ENCODE measurements around the gene BCAS3.

The BCAS3 gene

DNA sequence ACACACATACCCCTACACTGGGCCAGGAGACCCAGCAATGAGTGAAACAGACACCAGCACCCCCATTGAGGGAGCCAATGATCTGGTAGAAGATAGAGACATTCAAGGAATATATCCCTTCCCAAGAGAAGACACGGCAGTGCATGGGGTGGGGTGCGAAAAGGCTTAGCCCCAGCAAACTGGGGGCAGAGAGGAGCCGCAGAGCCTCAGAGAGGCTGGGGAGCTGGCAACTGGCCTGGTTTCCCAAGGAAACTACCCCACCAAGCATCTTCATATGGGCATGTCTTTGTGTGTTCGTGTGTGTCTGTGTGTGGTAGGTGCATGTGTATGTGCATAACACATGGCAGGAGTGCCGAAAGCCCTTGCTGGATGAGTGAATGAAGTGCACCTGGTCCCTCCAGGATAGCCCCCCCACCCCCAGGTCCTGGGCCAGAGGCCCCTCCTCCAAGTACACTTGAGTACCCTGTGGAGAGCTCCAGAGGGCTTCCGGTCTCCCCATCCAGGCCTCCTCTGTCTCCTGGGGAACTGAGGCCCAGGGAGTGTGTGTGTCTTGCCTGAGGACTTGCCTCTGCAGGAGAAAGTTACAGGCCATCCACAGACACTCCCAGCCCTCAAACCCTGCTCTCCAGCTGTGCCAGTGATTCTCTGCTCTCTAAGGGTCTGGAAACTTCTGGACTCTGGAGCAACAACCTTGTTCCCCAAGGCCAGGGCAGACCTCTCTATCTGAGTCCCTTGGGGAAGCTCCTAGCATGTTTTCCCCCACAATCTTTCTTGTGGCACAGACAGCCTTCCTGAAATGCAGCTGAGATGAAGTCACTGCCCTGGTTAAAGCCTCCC is 737.9 kb downstream of the BCAS3 start:
- no peaks in the 10 kb centered on the region for H3K9me3 ChIP-seq (ENCODE audit: control insufficient read depth, insufficient read depth, low read length)
- H3K9me2 ChIP-seq (replicated peaks; ENCODE audit: control insufficient read depth, low read length) = no peaks in the 10 kb centered on the region
- no peak overlapping the region for H3K27ac ChIP-seq (ENCODE audit: low read depth, low read length)
- peaks cover 22% of the 10 kb centered on the region for H3K27me3 ChIP-seq (ENCODE audit: control insufficient read depth, low read length)
- H3K4me3 ChIP-seq (ENCODE audit: low read length) = no peak overlapping the region
- TF ChIP-seq EZH2phosphoT487 (IDR thresholded peaks at IDR 0.05; ENCODE audit: borderline replicate concordance, low read length) = no peak
- no peak overlapping the region for H3K4me2 ChIP-seq (ENCODE audit: low read length)
- no peaks in the 10 kb centered on the region for H3K36me3 ChIP-seq (ENCODE audit: control insufficient read depth, low read length)
- no peaks in the 10 kb centered on the region for H3F3A ChIP-seq (ENCODE audit: control insufficient read depth, insufficient read depth)
- peaks cover 12% of the 10 kb centered on the region for H3K4me1 ChIP-seq (ENCODE audit: control insufficient read depth, low read length)
- no peaks in the 10 kb centered on the region for H4K20me1 ChIP-seq (ENCODE audit: control insufficient read depth, insufficient read depth, low read depth, low read length)
- no peaks in the 10 kb centered on the region for H3K79me2 ChIP-seq (ENCODE audit: control insufficient read depth, low read length)

GRCh38 chr17:61416211-61416539 is 738.5 kb downstream of the BCAS3 start:
- TF ChIP-seq, protein P1, sequence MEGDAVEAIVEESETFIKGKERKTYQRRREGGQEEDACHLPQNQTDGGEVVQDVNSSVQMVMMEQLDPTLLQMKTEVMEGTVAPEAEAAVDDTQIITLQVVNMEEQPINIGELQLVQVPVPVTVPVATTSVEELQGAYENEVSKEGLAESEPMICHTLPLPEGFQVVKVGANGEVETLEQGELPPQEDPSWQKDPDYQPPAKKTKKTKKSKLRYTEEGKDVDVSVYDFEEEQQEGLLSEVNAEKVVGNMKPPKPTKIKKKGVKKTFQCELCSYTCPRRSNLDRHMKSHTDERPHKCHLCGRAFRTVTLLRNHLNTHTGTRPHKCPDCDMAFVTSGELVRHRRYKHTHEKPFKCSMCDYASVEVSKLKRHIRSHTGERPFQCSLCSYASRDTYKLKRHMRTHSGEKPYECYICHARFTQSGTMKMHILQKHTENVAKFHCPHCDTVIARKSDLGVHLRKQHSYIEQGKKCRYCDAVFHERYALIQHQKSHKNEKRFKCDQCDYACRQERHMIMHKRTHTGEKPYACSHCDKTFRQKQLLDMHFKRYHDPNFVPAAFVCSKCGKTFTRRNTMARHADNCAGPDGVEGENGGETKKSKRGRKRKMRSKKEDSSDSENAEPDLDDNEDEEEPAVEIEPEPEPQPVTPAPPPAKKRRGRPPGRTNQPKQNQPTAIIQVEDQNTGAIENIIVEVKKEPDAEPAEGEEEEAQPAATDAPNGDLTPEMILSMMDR (IDR thresholded peaks at IDR 0.05; ENCODE audit: low read depth, low read length, poor library complexity, severe bottlenecking) = no peak
- TF ChIP-seq EZH2phosphoT487 (IDR thresholded peaks at IDR 0.05; ENCODE audit: borderline replicate concordance, low read length) = no peak
- H3K36me3 ChIP-seq (ENCODE audit: control insufficient read depth, low read length) = no peaks in the 10 kb centered on the region
- no peaks in the 10 kb centered on the region for H4K20me1 ChIP-seq (ENCODE audit: control insufficient read depth, insufficient read depth, low read depth, low read length)
- H3F3A ChIP-seq (ENCODE audit: control insufficient read depth, insufficient read depth) = no peaks in the 10 kb centered on the region
- H3K79me2 ChIP-seq (ENCODE audit: control insufficient read depth, low read length) = no peaks in the 10 kb centered on the region
- peaks cover 11% of the 10 kb centered on the region for H3K4me1 ChIP-seq (ENCODE audit: control insufficient read depth, low read length)
- peaks cover 17% of the 10 kb centered on the region for H3K27me3 ChIP-seq (ENCODE audit: control insufficient read depth, low read length)
- H3K4me3 ChIP-seq (ENCODE audit: low read length) = no peak overlapping the region
- H3K9me2 ChIP-seq (replicated peaks; ENCODE audit: control insufficient read depth, low read length) = no peaks in the 10 kb centered on the region
- no peak overlapping the region for H3K4me2 ChIP-seq (ENCODE audit: low read length)
- no peak overlapping the region for H3K27ac ChIP-seq (ENCODE audit: low read depth, low read length)
- H3K9me3 ChIP-seq (ENCODE audit: control insufficient read depth, insufficient read depth, low read length) = no peaks in the 10 kb centered on the region

- H3K27me3 ChIP-seq (ENCODE audit: control insufficient read depth, low read length) = peaks cover 11% of the 10 kb centered on the region
- H3K4me1 ChIP-seq (ENCODE audit: control insufficient read depth, low read length) = peaks cover 6% of the 10 kb centered on the region
- no peaks in the 10 kb centered on the region for H3K79me2 ChIP-seq (ENCODE audit: control insufficient read depth, low read length)
- no peaks in the 10 kb centered on the region for H3K9me3 ChIP-seq (ENCODE audit: control insufficient read depth, insufficient read depth, low read length)
- H3K4me3 ChIP-seq (ENCODE audit: low read length) = no peak overlapping the region
- H3K36me3 ChIP-seq (ENCODE audit: control insufficient read depth, low read length) = no peaks in the 10 kb centered on the region
- no peaks in the 10 kb centered on the region for H3K9me2 ChIP-seq (replicated peaks; ENCODE audit: control insufficient read depth, low read length)
- no peak for TF ChIP-seq EZH2phosphoT487 (IDR thresholded peaks at IDR 0.05; ENCODE audit: borderline replicate concordance, low read length)
- TF ChIP-seq, protein P1 (IDR thresholded peaks at IDR 0.05; ENCODE audit: low read depth, low read length, poor library complexity, severe bottlenecking) = peak; percentile 84
- H3K4me2 ChIP-seq (ENCODE audit: low read length) = no peak overlapping the region
- no peaks in the 10 kb centered on the region for H3F3A ChIP-seq (ENCODE audit: control insufficient read depth, insufficient read depth)
- no peak overlapping the region for H3K27ac ChIP-seq (ENCODE audit: low read depth, low read length)
- no peaks in the 10 kb centered on the region for H4K20me1 ChIP-seq (ENCODE audit: control insufficient read depth, insufficient read depth, low read depth, low read length)
These were observed 739.1 kb downstream of the BCAS3 start for GRCh38 chr17:61416540-61417363.

GRCh38 chr17:61418449-61418848 is 740.8 kb downstream of the BCAS3 start:
- H3K4me1 ChIP-seq (ENCODE audit: control insufficient read depth, low read length) = no peaks in the 10 kb centered on the region
- no peaks in the 10 kb centered on the region for H3F3A ChIP-seq (ENCODE audit: control insufficient read depth, insufficient read depth)

More at GRCh38 chr17:61418449-61418848, 740.8 kb downstream of the BCAS3 start:
- peaks cover 9% of the 10 kb centered on the region for H3K27me3 ChIP-seq (ENCODE audit: control insufficient read depth, low read length)
- H4K20me1 ChIP-seq (ENCODE audit: control insufficient read depth, insufficient read depth, low read depth, low read length) = no peaks in the 10 kb centered on the region
- no peak overlapping the region for H3K4me2 ChIP-seq (ENCODE audit: low read length)
- H3K27ac ChIP-seq (ENCODE audit: low read depth, low read length) = no peak overlapping the region
- no peak for TF ChIP-seq EZH2phosphoT487 (IDR thresholded peaks at IDR 0.05; ENCODE audit: borderline replicate concordance, low read length)
- TF ChIP-seq, protein P1 (IDR thresholded peaks at IDR 0.05; ENCODE audit: low read depth, low read length, poor library complexity, severe bottlenecking) = no peak
- H3K9me3 ChIP-seq (ENCODE audit: control insufficient read depth, insufficient read depth, low read length) = no peaks in the 10 kb centered on the region
- H3K79me2 ChIP-seq (ENCODE audit: control insufficient read depth, low read length) = no peaks in the 10 kb centered on the region
- no peaks in the 10 kb centered on the region for H3K36me3 ChIP-seq (ENCODE audit: control insufficient read depth, low read length)
- no peaks in the 10 kb centered on the region for H3K9me2 ChIP-seq (replicated peaks; ENCODE audit: control insufficient read depth, low read length)
- H3K4me3 ChIP-seq (ENCODE audit: low read length) = no peak overlapping the region

Data from DOHH2 (cell line).